Measurements from ENCODE around the gene NPTXR.

- TF ChIP-seq CTCF (IDR thresholded peaks at IDR 0.05) (no peak), EP300 (IDR thresholded peaks at IDR 0.05) (no peak), POLR2A (IDR thresholded peaks at IDR 0.05) (no peak)
Observed at GRCh38 chr22:38845004-38845740, 1.3 kb upstream of the NPTXR start.
